Mesendoderm (in vitro differentiated cells): Measurements from ENCODE around the gene SLC39A11.
A peak's percentile ranks its signal among the peaks of the same experiment; 100 is the strongest.

Source experiments
- DNase-seq: peaks from one replicate; pipeline ENCODE4 v3.0.0; 2013
- H2AK5ac ChIP-seq: 2 replicates; pipeline ENCODE4 v1.6.1; 2013; ENCODE audit warnings: low read length, inconsistent platforms
- H2BK120ac ChIP-seq: 2 replicates; pipeline ENCODE4 v1.6.1; 2013; ENCODE audit warnings: low read depth, mild to moderate bottlenecking, low read length, moderate library complexity, mixed read lengths
- H2BK15ac ChIP-seq: replicated peaks from 2 replicates; pipeline ENCODE4 v1.6.1; 2013; ENCODE audit warnings: low read depth, mild to moderate bottlenecking, moderate library complexity
- H2BK5ac ChIP-seq: 2 replicates; pipeline ENCODE4 v1.6.1; 2013; ENCODE audit warnings: low read length, inconsistent platforms
- H3K18ac ChIP-seq: 2 replicates; pipeline ENCODE4 v1.6.1; 2013; ENCODE audit warnings: mild to moderate bottlenecking, low read length, mixed read lengths
- H3K23ac ChIP-seq: one replicate; pipeline ENCODE4 v1.6.1; 2013; ENCODE audit warnings: low read length
- H3K27ac ChIP-seq: 2 replicates; pipeline ENCODE4 v1.5.1; 2013; ENCODE audit warnings: low read depth, mild to moderate bottlenecking, inconsistent platforms, low read length, moderate library complexity
- H3K27me3 ChIP-seq: 2 replicates; pipeline ENCODE4 v1.6.1; 2013; ENCODE audit warnings: low read length, control low read depth, mild to moderate bottlenecking, inconsistent platforms; ENCODE audit not compliant: insufficient read depth, poor library complexity
- H3K36me3 ChIP-seq: 2 replicates; pipeline ENCODE4 v1.6.1; 2013; ENCODE audit warnings: low read length, inconsistent platforms; ENCODE audit not compliant: control insufficient read depth, insufficient read depth
- H3K4ac ChIP-seq: one replicate; pipeline ENCODE4 v1.6.1; 2013; ENCODE audit warnings: low read depth, mild to moderate bottlenecking, low read length, moderate library complexity
- H3K4me1 ChIP-seq: 2 replicates; pipeline ENCODE4 v1.6.1; 2013; ENCODE audit warnings: low read depth, low read length, inconsistent platforms; ENCODE audit not compliant: control insufficient read depth
- H3K4me2 ChIP-seq: 2 replicates; pipeline ENCODE4 v1.6.1; 2013; ENCODE audit warnings: low read length
- H3K4me3 ChIP-seq: 2 replicates; pipeline ENCODE4 v1.5.1; 2013; ENCODE audit warnings: mild to moderate bottlenecking, low read length
- H3K56ac ChIP-seq: one replicate; pipeline ENCODE4 v1.6.1; 2013; ENCODE audit warnings: low read length
- H3K79me1 ChIP-seq: 2 replicates; pipeline ENCODE4 v1.6.1; 2013; ENCODE audit warnings: low read length, inconsistent platforms
- H3K79me2 ChIP-seq: 2 replicates; pipeline ENCODE4 v1.6.1; 2013; ENCODE audit warnings: mild to moderate bottlenecking, low read length; ENCODE audit not compliant: control insufficient read depth, insufficient read depth
- H3K9ac ChIP-seq: 2 replicates; pipeline ENCODE4 v1.6.1; 2013; ENCODE audit warnings: low read length, inconsistent platforms
- H4K5ac ChIP-seq: one replicate; pipeline ENCODE4 v1.6.1; 2013; ENCODE audit warnings: low read length
- H4K8ac ChIP-seq: one replicate; pipeline ENCODE4 v1.6.1; 2013; ENCODE audit warnings: low read depth, mild to moderate bottlenecking, control low read depth, low read length, moderate library complexity
- WGBS: extraction: QIAGEN DNeasy Blood & Tissue Kit; methylation state at CpG from one replicate; pipeline ENCODE4 v1.1.7; 2013; ENCODE audit warnings: low lambda C conversion rate, missing lambda C conversion rate; ENCODE audit not compliant: insufficient coverage; ENCODE audit errors: extremely low coverage; 5-methylcytosine and 5-hydroxymethylcytosine counted together

Gene SLC39A11

DNA sequence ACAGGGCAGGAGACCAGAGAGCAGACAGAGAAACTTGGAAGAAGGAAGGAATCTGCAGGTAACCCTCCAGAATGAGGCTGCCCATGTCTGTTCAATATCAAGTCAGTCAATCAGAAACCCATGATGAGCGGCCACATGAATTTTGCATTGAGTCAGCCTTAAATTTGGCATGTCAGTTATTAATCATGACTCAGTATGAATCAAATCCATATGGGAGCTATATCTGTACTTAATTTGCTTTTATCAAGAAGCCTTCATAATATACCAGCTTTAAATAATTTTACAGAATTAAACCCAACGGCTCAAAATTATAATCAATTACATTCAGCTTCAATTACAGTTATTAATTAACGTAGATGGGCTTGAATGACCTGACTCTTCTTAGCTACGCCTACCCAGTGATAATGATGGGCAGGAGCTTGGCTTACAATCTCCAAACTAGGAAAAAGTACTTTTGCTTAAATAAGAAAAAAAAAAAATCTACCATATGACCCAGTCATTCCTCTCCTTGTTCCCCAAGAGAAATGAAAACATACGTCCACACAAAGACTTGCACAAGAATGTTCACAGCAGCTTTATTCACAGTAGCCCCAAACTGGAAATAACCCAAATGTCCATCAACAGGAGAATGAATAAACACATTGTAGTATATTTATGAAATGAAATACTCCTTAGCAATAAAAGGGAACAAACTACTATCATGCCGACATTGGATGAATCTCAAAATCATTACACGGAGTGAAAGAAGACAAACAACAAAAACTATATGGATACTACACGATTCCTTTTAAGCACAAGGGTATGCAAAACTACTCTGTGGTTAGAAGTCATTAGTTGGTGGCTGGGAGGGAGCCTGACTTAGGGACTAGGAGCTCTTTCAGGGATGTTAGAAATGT is 48.6 kb downstream of the SLC39A11 start:
- Histone ChIP-seq H3K27me3 (no peaks in the 10 kb centered on the region), H3K36me3 (no peaks in the 10 kb centered on the region), H2BK15ac (no peak overlapping the region), H2BK5ac (no peak overlapping the region), H2BK120ac (no peak overlapping the region), H3K27ac (no peak overlapping the region), H3K4me1 (no peaks in the 10 kb centered on the region), H3K4me2 (no peak overlapping the region), H3K18ac (no peak overlapping the region), H2AK5ac (no peak overlapping the region), H3K79me1 (no peaks in the 10 kb centered on the region), H3K9ac (no peak overlapping the region), H3K23ac (no peak overlapping the region), H3K4ac (no peak overlapping the region), H3K56ac (no peak overlapping the region), H3K79me2 (no peaks in the 10 kb centered on the region), H4K5ac (no peak overlapping the region), H3K4me3 (no peak overlapping the region), H4K8ac (no peak overlapping the region)
- DNase-seq: no peak
- no CpG with 5 or more reads among the region's 8 CpGs for WGBS

DNA sequence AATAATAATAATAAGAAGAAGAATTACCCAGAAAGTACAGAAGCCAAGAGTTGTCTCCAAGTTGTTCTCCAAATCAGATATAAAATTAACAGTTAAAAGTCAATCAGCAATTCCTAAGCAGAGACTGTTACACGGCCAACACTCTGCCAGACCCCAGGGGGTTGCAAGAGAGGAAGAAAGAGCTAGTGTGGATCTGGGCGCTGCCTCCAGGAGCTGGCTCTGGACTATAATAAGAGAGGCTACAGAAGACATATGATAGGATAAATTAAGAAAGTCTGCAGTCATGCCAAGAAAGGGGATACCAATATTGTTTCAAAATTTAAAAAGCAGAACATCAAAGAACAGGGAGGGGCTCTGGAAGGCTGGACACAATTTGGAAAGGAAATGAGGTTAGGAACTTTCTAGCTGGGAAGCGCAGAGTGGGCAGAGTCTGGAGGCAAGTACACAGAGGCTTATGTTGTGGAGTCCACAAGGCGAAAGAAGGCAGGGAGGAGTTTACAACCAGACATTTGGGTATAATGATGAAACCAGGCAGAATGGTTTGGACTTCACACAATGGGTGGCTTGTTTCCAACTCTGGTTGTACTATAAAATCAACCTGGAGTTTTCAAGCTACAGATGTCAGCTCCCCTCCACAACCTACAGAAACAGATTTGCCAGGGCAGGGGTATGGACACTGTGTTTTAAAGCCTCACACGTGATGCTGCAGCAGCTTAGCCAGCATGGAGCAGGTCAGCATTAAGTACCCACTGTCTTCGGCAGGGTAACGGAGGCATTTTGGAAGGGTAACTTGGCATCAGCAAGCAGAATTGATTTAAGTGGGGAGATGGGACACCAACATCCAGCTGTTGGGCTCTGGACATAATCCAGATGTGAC is 49.4 kb downstream of the SLC39A11 start:
- Histone ChIP-seq H3K4me2 (no peak overlapping the region), H3K36me3 (no peaks in the 10 kb centered on the region), H2BK120ac (no peak overlapping the region), H2BK15ac (no peak overlapping the region), H2AK5ac (no peak overlapping the region), H3K4ac (no peak overlapping the region), H3K9ac (no peak overlapping the region), H3K4me1 (no peaks in the 10 kb centered on the region), H3K27me3 (no peaks in the 10 kb centered on the region), H2BK5ac (no peak overlapping the region), H3K79me2 (no peaks in the 10 kb centered on the region), H4K8ac (no peak overlapping the region), H3K27ac (no peak overlapping the region), H3K56ac (no peak overlapping the region), H3K23ac (no peak overlapping the region), H3K79me1 (no peaks in the 10 kb centered on the region), H3K18ac (no peak overlapping the region), H3K4me3 (no peak overlapping the region), H4K5ac (no peak overlapping the region)
- no CpG with 5 or more reads among the region's 7 CpGs for WGBS
- no peak for DNase-seq

DNA sequence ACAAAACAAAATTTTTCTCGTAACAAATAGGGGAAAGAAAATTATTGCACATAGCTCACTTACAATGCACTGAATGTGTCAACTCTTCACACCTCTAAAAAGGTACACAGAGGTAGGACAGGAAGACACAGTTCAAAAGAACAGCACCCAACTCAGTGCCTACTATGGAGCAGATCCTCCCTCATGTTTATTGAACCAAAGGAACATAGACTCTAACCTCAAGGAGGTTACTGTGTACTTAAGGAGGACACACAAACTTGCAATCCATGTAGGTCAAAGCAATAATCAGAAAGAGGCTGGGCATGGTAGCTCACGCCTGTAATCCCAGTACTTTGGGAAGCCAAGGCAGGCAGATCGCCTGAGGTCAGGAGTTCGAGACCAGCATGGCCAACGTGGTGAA is 50.3 kb downstream of the SLC39A11 start:
- H3K27me3 ChIP-seq: no peaks in the 10 kb centered on the region
- H3K4ac ChIP-seq: no peak overlapping the region
- no peak overlapping the region for H2AK5ac ChIP-seq
- H3K36me3 ChIP-seq: no peaks in the 10 kb centered on the region
- H3K79me1 ChIP-seq: no peaks in the 10 kb centered on the region
- H2BK15ac ChIP-seq: no peak overlapping the region
- H3K23ac ChIP-seq: no peak overlapping the region
- H2BK120ac ChIP-seq: no peak overlapping the region
- H3K4me3 ChIP-seq: no peak overlapping the region
- no peak overlapping the region for H4K8ac ChIP-seq
- DNase-seq: no peak
- H3K56ac ChIP-seq: no peak overlapping the region
- no peak overlapping the region for H3K4me2 ChIP-seq
- no peak overlapping the region for H3K9ac ChIP-seq
- no peak overlapping the region for H3K27ac ChIP-seq
- H3K18ac ChIP-seq: no peak overlapping the region
- H3K79me2 ChIP-seq: no peaks in the 10 kb centered on the region
- H2BK5ac ChIP-seq: no peak overlapping the region
- H4K5ac ChIP-seq: no peak overlapping the region
- H3K4me1 ChIP-seq: no peaks in the 10 kb centered on the region
- no CpG with 5 or more reads among the region's 5 CpGs for WGBS

DNA sequence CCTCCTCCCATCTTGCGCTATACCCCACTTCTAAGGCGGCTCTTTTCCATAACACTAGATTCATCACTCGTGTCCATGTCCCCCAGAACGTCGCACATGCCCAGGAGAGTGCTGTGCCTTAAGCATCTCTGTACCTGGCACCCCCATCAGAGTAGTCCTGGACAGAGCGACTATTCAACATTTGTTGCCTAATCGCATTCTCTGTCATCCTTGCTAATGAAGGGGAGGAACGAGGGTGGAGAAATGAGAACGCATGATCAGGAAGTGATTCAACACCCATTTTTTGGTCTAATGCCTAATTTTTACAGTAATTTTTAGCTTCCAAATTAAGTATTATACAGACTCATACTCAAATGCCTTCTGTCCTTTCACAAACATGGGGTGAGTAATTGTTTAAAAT is 53.2 kb downstream of the SLC39A11 start:
- no peaks in the 10 kb centered on the region for H3K79me2 ChIP-seq
- H3K27me3 ChIP-seq: no peaks in the 10 kb centered on the region
- H4K5ac ChIP-seq: no peak overlapping the region
- no peaks in the 10 kb centered on the region for H3K36me3 ChIP-seq
- no peak overlapping the region for H2BK120ac ChIP-seq
- H3K27ac ChIP-seq: no peak overlapping the region
- H4K8ac ChIP-seq: no peak overlapping the region
- no peaks in the 10 kb centered on the region for H3K4me1 ChIP-seq
- H3K4me2 ChIP-seq: no peak overlapping the region
- no peak for DNase-seq
- H3K56ac ChIP-seq: no peak overlapping the region
- no peak overlapping the region for H3K18ac ChIP-seq
- peak overlapping the region; percentile 80 for H3K23ac ChIP-seq
- WGBS: no CpG with 5 or more reads among the region's 9 CpGs
- no peak overlapping the region for H2AK5ac ChIP-seq
- no peak overlapping the region for H2BK15ac ChIP-seq
- no peak overlapping the region for H2BK5ac ChIP-seq
- no peaks in the 10 kb centered on the region for H3K79me1 ChIP-seq
- no peak overlapping the region for H3K9ac ChIP-seq
- H3K4me3 ChIP-seq: no peak overlapping the region
- H3K4ac ChIP-seq: no peak overlapping the region

DNA sequence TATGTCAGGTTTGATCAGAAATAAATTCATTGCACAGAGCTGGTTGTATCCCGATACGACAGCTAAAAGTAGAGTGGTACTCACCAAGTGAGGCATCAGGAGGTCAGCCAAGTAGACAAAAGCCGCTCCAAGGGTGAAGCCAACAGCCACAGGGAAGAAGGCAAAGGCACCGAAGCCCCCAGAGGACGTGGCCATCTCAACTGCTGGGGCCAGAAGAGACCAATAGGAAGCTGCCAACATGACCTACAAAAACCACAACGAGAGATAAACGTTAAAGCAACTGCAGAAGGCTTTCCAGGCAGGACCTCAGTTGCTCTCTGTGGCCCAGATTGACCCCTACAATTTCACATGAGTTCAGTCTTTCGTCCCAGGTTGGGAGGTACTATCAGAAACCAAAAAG is 61.0 kb downstream of the SLC39A11 start:
- H3K4ac ChIP-seq: no peak overlapping the region
- no peaks in the 10 kb centered on the region for H3K79me2 ChIP-seq
- H3K79me1 ChIP-seq: no peaks in the 10 kb centered on the region
- no peak overlapping the region for H3K27ac ChIP-seq
- H3K9ac ChIP-seq: no peak overlapping the region
- no peaks in the 10 kb centered on the region for H3K27me3 ChIP-seq
- H4K8ac ChIP-seq: no peak overlapping the region
- H3K56ac ChIP-seq: no peak overlapping the region
- H3K4me3 ChIP-seq: no peak overlapping the region
- H3K36me3 ChIP-seq: no peaks in the 10 kb centered on the region
- no CpG with 5 or more reads among the region's 8 CpGs for WGBS
- no peak for DNase-seq
- no peak overlapping the region for H3K18ac ChIP-seq
- H2BK15ac ChIP-seq: no peak overlapping the region
- H3K4me2 ChIP-seq: no peak overlapping the region
- H3K23ac ChIP-seq: no peak overlapping the region
- H2BK5ac ChIP-seq: no peak overlapping the region
- no peak overlapping the region for H2AK5ac ChIP-seq
- no peak overlapping the region for H2BK120ac ChIP-seq
- no peak overlapping the region for H4K5ac ChIP-seq
- no peaks in the 10 kb centered on the region for H3K4me1 ChIP-seq
